Smooth muscle cell (in vitro differentiated cells): ENCODE measurements around the gene P4HA1. TPM values are rescaled to one million over a fixed set of nuclear protein-coding genes. Genes with fewer than 3 reads are reported as not detected.

Experiments used
- DNase-seq: peaks from one replicate; lab custom pipeline; 2025; ENCODE audit not compliant: unreplicated experiment; lab: John Stamatoyannopoulos, UW
- H2AFZ ChIP-seq: fragments of 200-600 bp; sonication (generic); 2 replicates; pipeline ENCODE4 v1.6.0; 2016; ENCODE audit warnings: antibody characterized with exemption, low read depth, mild to moderate bottlenecking
- H3F3A ChIP-seq: fragments of 200-600 bp; sonication (generic); 2 replicates; pipeline ENCODE4 v1.6.0; 2017; ENCODE audit warnings: antibody characterized with exemption, low read depth
- H3K27ac ChIP-seq: fragments of 200-600 bp; sonication (generic); 2 replicates; pipeline ENCODE4 v1.5.1; 2016; ENCODE audit warnings: low read depth, mild to moderate bottlenecking
- H3K27me3 ChIP-seq: fragments of 200-600 bp; sonication (generic); 2 replicates; pipeline ENCODE4 v1.6.1; 2016; ENCODE audit warnings: low read depth, mild to moderate bottlenecking
- H3K36me3 ChIP-seq: fragments of 200-600 bp; sonication (generic); 2 replicates; pipeline ENCODE4 v1.5.1; 2016; ENCODE audit warnings: low read depth
- H3K4me1 ChIP-seq: fragments of 200-600 bp; sonication (generic); 2 replicates; pipeline ENCODE4 v1.5.1; 2016; ENCODE audit warnings: low read depth
- H3K4me2 ChIP-seq: fragments of 200-600 bp; sonication (generic); 2 replicates; pipeline ENCODE4 v1.6.0; 2016; ENCODE audit warnings: mild to moderate bottlenecking
- H3K4me3 ChIP-seq: fragments of 200-600 bp; sonication (generic); 2 replicates; pipeline ENCODE4 v1.5.1; 2016; ENCODE audit warnings: mild to moderate bottlenecking
- H3K79me2 ChIP-seq: fragments of 200-600 bp; sonication (generic); 2 replicates; pipeline ENCODE4 v1.6.0; 2016; ENCODE audit warnings: low read depth, mild to moderate bottlenecking
- H3K9ac ChIP-seq: fragments of 200-600 bp; sonication (generic); 2 replicates; pipeline ENCODE4 v1.6.0; 2016; ENCODE audit warnings: low read depth
- H3K9me3 ChIP-seq: fragments of 200-600 bp; sonication (generic); replicated peaks from 2 replicates; pipeline ENCODE4 v1.5.1; 2016; ENCODE audit warnings: low read depth
- H4K20me1 ChIP-seq: fragments of 200-600 bp; sonication (generic); 2 replicates; pipeline ENCODE4 v1.6.0; 2016; ENCODE audit warnings: low read depth
- WGBS: methylation state at CpG from one replicate; pipeline ENCODE4 v1.1.7; 2016; ENCODE audit warnings: low lambda C conversion rate; 5-methylcytosine and 5-hydroxymethylcytosine counted together
- polyA plus RNA-seq: library from polyadenylated mRNA; unstranded; fragments of >200 nt; fragmentation: Nextera tagmentation; extraction: Ambion mirVana; gene quantifications from 2 replicates; pipeline ENCODE4 v1.2.1, GENCODE V29; 2016
- total RNA-seq: library from RNA; depleted of rRNA; stranded (reverse); fragments of >200 nt; gene quantifications from 2 replicates; pipeline ENCODE4 v1.2.3, GENCODE V29; 2014
- TF ChIP-seq, protein P1 (sequence below): fragments of 200-600 bp; sonication (generic); IDR thresholded peaks from 2 replicates; pipeline ENCODE4 v1.5.1; 2017; ENCODE audit warnings: borderline replicate concordance, mild to moderate bottlenecking, antibody characterized with exemption; ENCODE audit not compliant: insufficient read depth, poor library complexity, severe bottlenecking

Gene P4HA1
- total and polyA plus RNA-seq, 2 experiments from 2014 or later = 467 to 489 TPM

DNA sequence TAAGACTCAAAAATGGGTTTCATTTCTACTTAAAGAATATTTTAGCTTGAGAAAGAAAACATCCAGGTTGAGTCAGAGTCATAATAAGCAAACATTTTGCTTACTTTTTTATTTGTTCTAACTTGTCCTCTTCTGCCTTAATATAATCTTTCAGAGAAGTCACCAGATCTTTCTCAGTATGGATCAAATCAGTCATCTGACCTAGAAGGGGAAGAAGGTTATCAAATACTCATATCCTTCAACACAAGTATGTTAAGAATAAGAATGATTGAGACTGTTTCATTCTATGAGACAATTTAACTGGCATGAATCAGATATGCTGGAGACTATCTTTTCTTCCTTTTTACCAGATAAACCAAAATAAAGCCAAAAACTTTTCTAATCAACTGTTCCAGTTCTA, 23.0 kb downstream of the P4HA1 start:
- Histone ChIP-seq H3F3A (peaks cover 4% of the 10 kb centered on the region), H2AFZ (no peak overlapping the region), H3K9me3 (no peaks in the 10 kb centered on the region), H4K20me1 (peaks cover 99% of the 10 kb centered on the region), H3K9ac (no peak overlapping the region), H3K36me3 (peaks cover 30% of the 10 kb centered on the region), H3K4me1 (no peaks in the 10 kb centered on the region), H3K79me2 (peaks cover 85% of the 10 kb centered on the region), H3K27ac (no peak overlapping the region), H3K4me2 (no peak overlapping the region), H3K4me3 (no peak overlapping the region), H3K27me3 (no peaks in the 10 kb centered on the region)
- TF ChIP-seq, protein P1, sequence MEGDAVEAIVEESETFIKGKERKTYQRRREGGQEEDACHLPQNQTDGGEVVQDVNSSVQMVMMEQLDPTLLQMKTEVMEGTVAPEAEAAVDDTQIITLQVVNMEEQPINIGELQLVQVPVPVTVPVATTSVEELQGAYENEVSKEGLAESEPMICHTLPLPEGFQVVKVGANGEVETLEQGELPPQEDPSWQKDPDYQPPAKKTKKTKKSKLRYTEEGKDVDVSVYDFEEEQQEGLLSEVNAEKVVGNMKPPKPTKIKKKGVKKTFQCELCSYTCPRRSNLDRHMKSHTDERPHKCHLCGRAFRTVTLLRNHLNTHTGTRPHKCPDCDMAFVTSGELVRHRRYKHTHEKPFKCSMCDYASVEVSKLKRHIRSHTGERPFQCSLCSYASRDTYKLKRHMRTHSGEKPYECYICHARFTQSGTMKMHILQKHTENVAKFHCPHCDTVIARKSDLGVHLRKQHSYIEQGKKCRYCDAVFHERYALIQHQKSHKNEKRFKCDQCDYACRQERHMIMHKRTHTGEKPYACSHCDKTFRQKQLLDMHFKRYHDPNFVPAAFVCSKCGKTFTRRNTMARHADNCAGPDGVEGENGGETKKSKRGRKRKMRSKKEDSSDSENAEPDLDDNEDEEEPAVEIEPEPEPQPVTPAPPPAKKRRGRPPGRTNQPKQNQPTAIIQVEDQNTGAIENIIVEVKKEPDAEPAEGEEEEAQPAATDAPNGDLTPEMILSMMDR = no peak
- no peak for DNase-seq

DNA sequence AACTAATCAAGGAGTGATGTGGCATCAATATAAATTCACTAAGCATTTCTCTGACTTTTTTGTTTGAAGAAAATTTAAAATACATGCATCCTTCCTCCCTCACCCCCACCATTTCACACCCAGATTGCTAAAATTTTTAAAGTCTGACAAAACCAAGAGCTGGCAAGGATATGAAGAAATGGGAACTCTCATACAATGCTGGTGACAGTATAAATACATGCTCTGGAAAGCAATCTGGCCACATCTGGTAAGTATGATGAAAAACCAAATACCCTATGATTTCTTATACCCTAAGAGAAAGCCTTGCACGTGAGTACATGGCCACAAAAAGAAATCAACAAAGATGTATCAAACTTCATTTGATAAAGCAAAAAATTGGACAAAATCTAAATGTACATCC, 31.2 kb downstream of the P4HA1 start:
- no peak overlapping the region for H3K9ac ChIP-seq
- peaks cover 14% of the 10 kb centered on the region for H3F3A ChIP-seq
- peaks cover 38% of the 10 kb centered on the region for H3K36me3 ChIP-seq
- H3K4me3 ChIP-seq = no peak overlapping the region
- no peak overlapping the region for H2AFZ ChIP-seq
- H3K9me3 ChIP-seq = no peaks in the 10 kb centered on the region
- WGBS = 100% methylated on average over 1 of the region's 1 CpG
- TF ChIP-seq, protein P1 = no peak
- H4K20me1 ChIP-seq = peaks cover 98% of the 10 kb centered on the region
- H3K79me2 ChIP-seq = peaks cover 58% of the 10 kb centered on the region
- H3K4me2 ChIP-seq = no peak overlapping the region
- H3K27me3 ChIP-seq = no peaks in the 10 kb centered on the region
- no peaks in the 10 kb centered on the region for H3K4me1 ChIP-seq
- no peak for DNase-seq
- peak overlapping the region; percentile 6 for H3K27ac ChIP-seq

DNA sequence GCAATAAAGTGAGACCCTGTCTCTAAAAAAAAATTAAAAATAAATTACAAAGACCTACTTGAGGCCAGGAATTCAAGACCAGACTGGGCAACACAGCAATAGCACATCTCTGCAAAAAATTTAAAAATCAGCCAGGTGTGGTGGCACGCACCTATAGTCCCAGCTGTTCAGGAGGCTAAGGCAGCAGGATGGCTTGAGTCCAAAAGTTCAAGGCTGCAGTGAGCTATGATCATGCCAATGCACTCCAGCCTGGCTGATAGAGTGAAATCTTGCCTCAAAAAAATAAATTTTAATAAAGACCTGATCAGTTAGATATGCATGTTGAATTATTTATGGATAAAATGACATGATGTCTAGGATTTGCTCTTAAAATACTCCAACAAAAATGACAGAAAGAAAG, 34.9 kb downstream of the P4HA1 start:
- Histone ChIP-seq H2AFZ (no peak overlapping the region), H3F3A (peaks cover 5% of the 10 kb centered on the region), H4K20me1 (peaks cover 97% of the 10 kb centered on the region), H3K9me3 (no peaks in the 10 kb centered on the region), H3K4me2 (no peak overlapping the region), H3K27ac (peak overlapping the region; percentile 33), H3K4me3 (no peak overlapping the region), H3K36me3 (peaks cover 21% of the 10 kb centered on the region), H3K79me2 (peaks cover 52% of the 10 kb centered on the region), H3K27me3 (no peaks in the 10 kb centered on the region), H3K4me1 (no peaks in the 10 kb centered on the region), H3K9ac (no peak overlapping the region)
- 100% methylated on average over 1 of the region's 1 CpG for WGBS
- TF ChIP-seq, protein P1 = no peak
- no peak for DNase-seq

DNA sequence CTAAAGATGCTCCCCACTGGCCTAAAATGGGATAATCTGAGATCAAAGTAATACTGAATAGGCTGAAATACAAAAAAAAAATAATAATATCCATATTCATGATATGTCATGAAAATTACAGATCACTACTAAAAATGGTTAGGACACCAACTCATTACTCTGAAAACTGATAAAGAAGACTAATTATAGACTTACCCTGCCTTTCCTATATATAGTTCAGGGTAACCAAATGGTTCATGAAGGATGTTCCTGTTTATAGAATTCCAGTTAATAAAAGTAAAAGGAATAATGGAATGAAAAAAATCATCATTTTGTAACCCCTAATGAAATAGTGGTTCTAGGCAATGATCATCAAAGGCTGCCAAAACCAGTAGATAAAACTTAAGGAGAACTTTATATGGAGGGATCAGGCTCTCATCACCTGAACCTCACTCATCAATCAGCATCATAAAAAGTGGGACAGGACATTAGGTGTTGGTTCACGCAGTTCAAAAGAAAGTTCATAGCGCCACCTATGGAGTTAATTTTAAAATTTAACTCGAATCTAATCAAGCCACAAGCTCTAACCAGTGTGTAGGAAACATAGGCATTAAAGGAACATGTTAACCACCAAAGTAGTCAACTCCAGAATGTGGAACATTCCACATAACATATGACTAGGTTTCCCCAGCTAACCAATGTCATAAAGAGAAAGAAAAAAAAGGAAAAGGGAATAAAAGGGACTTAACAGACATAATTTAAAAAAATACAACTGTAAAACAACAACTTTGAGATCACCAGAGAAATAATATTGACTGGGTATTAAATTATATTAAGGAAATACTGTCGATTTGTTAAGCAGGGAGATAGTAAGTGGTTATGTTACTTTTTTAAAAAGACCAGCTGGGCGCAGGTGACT, 35.7 kb downstream of the P4HA1 start:
- Histone ChIP-seq H2AFZ (no peak overlapping the region), H3K4me1 (no peaks in the 10 kb centered on the region), H3K9ac (no peak overlapping the region), H3K79me2 (peaks cover 50% of the 10 kb centered on the region), H3K4me3 (no peak overlapping the region), H3K4me2 (no peak overlapping the region), H4K20me1 (peaks cover 97% of the 10 kb centered on the region), H3K36me3 (peaks cover 17% of the 10 kb centered on the region), H3K27ac (peak overlapping the region; percentile 33), H3K9me3 (no peaks in the 10 kb centered on the region), H3F3A (peaks cover 5% of the 10 kb centered on the region), H3K27me3 (no peaks in the 10 kb centered on the region)
- TF ChIP-seq, protein P1 = peak; percentile 34
- no peak for DNase-seq
- WGBS = 52% methylated on average over 5 of the region's 5 CpGs
